ENCODE results near the gene ETHE1.
A peak's percentile ranks its signal among the peaks of the same experiment; 100 is the strongest.

- TF ChIP-seq POLR2A (IDR thresholded peaks at IDR 0.05) (no peak), CTCF (IDR thresholded peaks at IDR 0.05) (peak; percentile 9 to 43 (median 35))
Measured at GRCh38 chr19:43555185-43555770, 28.3 kb upstream of the ETHE1 start.

All from breast epithelium (tissue), 3 donors.